AG04449 (cell line): ENCODE measurements around the gene LSG1.

Source experiments
- CTCF ChIA-PET: fragments of 350-600 bp; formaldehyde crosslinking; extraction: SDS; loops from one replicate; lab custom pipeline; 2021; ENCODE audit warnings: antibody characterized with exemption; lab: Yijun Ruan, JAX
- POLR2A ChIA-PET: fragments of 400-600, 350-600 bp; formaldehyde crosslinking; extraction: SDS; loops from one replicate; lab custom pipeline; 2020; ENCODE audit warnings: antibody characterized with exemption, inconsistent platforms; lab: Yijun Ruan, JAX
- DNase-seq: peaks from one replicate; pipeline ENCODE4 v3.0.0-alpha.2; 2010; ENCODE audit warnings: low read depth, low spot score
- H3K4me3 ChIP-seq: 2 replicates; pipeline ENCODE4 v1.5.1; 2011; ENCODE audit warnings: low read depth, mild to moderate bottlenecking, control low read depth, low read length
- CTCF ChIP-seq: IDR thresholded peaks from one replicate; pipeline ENCODE4 v1.5.1; 2011; ENCODE audit warnings: mild to moderate bottlenecking, moderate library complexity, low read length, control low read depth, inconsistent platforms; ENCODE audit not compliant: insufficient read depth; ENCODE audit errors: missing control alignments

LSG1 gene

GRCh38 chr3:194685065-194685717 is 13.2 kb upstream of the LSG1 start:
- no peak for DNase-seq
- peak overlapping the region; percentile 70 for H3K4me3 ChIP-seq
- TF ChIP-seq CTCF: no peak
- ChIA-PET CTCF (interaction anchor here (0.9 to 14.2 kb wide), 7 partner anchors 12 to 581 kb away, joined by 3 to 288 read pairs (median 81); partner anchors contain the start of genes LSG1 and XXYLT1), POLR2A (interaction anchor here (0.6 to 3.0 kb wide), 14 partner anchors 10 to 585 kb away, joined by 3 to 29 read pairs (median 5); partner anchors contain the start of genes LSG1 and XXYLT1)

- no peak for DNase-seq
- H3K4me3 ChIP-seq: no peak overlapping the region
- ChIA-PET CTCF (interaction anchor here (0.9 to 14.2 kb wide), 47 partner anchors 8 to 842 kb away, joined by 3 to 288 read pairs (median 5); partner anchors contain the start of genes LSG1 and XXYLT1), POLR2A (interaction anchor here (0.5 to 1.6 kb wide), 4 partner anchors 577 to 711 kb away, joined by 3 to 12 read pairs (median 4); partner anchors contain the start of gene XXYLT1)
- TF ChIP-seq CTCF: no peak
These were observed 11.4 kb upstream of the LSG1 start for GRCh38 chr3:194683380-194683779.

- POLR2A ChIA-PET: interaction anchor here (0.6 to 1.6 kb wide), 6 partner anchors 11 to 825 kb away, joined by 3 to 12 read pairs (median 4); partner anchors contain the start of genes LSG1 and XXYLT1
- H3K4me3 ChIP-seq: no peak overlapping the region; the same call in 1 of the 2 replicates
- DNase-seq: peak; percentile 53
- CTCF ChIA-PET: interaction anchor here (0.7 to 14.2 kb wide), 76 partner anchors 8 to 843 kb away, joined by 3 to 288 read pairs (median 4); partner anchors contain the start of genes LSG1 and XXYLT1
- TF ChIP-seq CTCF: peak; percentile 79
These were observed 10.8 kb upstream of the LSG1 start for GRCh38 chr3:194682694-194683310.

- ChIA-PET CTCF (interaction anchor here (0.7 to 14.2 kb wide), 69 partner anchors 9 to 843 kb away, joined by 3 to 288 read pairs (median 4); partner anchors contain the start of genes LSG1 and XXYLT1), POLR2A (interaction anchor here (0.6 to 1.6 kb wide), 5 partner anchors 10 to 826 kb away, joined by 3 to 12 read pairs (median 4); partner anchors contain the start of genes LSG1 and XXYLT1)
- TF ChIP-seq CTCF: no peak
- H3K4me3 ChIP-seq: peak overlapping the region; percentile 2; the same call in 1 of the 2 replicates
- DNase-seq: no peak
These were observed 10.2 kb upstream of the LSG1 start for GRCh38 chr3:194682189-194682693.

- H3K4me3 ChIP-seq: no peak overlapping the region
- ChIA-PET CTCF (interaction anchor here (2.0 to 14.2 kb wide), 6 partner anchors 8 to 585 kb away, joined by 8 to 288 read pairs (median 114); partner anchors contain the start of genes LSG1 and XXYLT1), POLR2A (no interaction called here)
- TF ChIP-seq CTCF: no peak
- no peak for DNase-seq
These were observed 9.1 kb upstream of the LSG1 start for GRCh38 chr3:194680888-194681615.
